COLO668 (cell line): Measurements from ENCODE around the gene TSPY3.
"Not testable (repeated sequence)": the region's sequence is repeated elsewhere in the genome, so short reads cannot be mapped to it uniquely, and the experiment has no call there.

ENCODE experiments used
- DNase-seq: peaks from one replicate; lab custom pipeline; 2025; ENCODE audit not compliant: unreplicated experiment; lab: John Stamatoyannopoulos, UW

The TSPY3 gene

GRCh38 chrY:9398121-9398520 lies at the start of gene TSPY3:
TSPY3 (plus strand) TSS chrY:9398421; CDS start chrY:9398467, 46 bp downstream.
- not testable (repeated sequence) for DNase-seq

GRCh38 chrY:9357497-9357896 lies 40.7 kb upstream of the TSPY3 start, which contains the start of gene TSPY8:
TSPY8 (plus strand) TSS chrY:9357797; CDS start chrY:9357843, 46 bp downstream.
- DNase-seq: not testable (repeated sequence)

- DNase-seq: not testable (repeated sequence)
These were observed 1.7 kb upstream of the TSPY3 start for GRCh38 chrY:9396527-9396926.
